ENCODE measurements around the gene TRIM67.
A peak's percentile ranks its signal among the peaks of the same experiment; 100 is the strongest.

Gene TRIM67

GRCh38 chr1:231233735-231234417 lies 72.0 kb downstream of the TRIM67 start:
- DNase-seq (ENCODE audit: low read depth) = no peak

GRCh38 chr1:231234506-231234905 lies 72.6 kb downstream of the TRIM67 start:
- DNase-seq (ENCODE audit: low read depth) = no peak

DNA sequence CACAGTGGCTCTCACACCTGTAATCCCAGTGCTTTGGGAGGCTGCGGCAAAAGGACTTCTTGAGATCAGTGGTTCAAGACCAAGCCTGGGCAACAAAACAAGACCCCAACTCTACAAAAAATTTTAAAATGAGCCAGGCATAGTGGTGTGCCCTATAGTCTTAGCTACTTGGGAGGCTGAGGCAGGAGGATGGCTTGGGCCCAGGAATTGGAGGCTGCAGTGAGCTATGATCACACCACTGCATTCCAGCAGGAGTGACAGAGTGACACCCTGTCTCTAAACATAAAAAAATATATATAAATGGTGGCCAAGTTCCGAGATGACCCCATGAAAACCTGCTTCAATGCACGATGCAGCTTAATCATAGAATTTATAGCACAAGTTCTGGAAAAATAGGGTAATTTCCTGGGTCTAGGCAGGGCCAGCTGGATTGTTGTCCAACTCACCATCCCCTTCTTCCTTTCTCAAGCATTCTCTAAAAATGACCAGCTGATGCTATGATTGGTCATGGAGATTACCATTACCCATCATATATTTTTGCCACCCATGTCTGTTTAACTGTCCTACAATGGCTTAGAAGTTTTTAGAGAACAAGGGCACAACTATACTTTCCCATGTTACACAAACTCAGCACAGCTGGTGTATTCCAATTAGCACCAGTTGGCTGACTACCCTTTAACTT lies 73.8 kb downstream of the TRIM67 start:
- DNase-seq (ENCODE audit: low read depth) = no peak

GRCh38 chr1:231236208-231236591 lies 74.3 kb downstream of the TRIM67 start:
- no peak for DNase-seq (ENCODE audit: low read depth)

DNA sequence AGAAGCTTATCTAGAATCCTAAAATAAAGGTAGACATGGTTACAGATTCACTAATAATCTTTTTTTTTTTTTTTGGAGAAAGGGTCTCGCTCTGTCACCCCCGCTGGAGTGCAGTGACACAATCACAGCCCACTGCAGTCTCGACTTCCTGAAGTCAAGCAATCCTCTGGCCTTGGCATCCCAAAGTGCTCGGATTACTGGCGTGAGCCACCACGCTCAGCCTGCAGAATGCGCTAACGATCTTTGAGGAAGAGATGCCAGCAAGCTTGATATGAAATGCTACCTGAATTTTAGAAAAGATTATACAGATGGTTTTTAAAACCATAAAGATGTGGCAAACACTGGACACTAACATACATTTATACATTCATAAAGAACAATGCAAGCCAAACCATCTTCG lies 75.1 kb downstream of the TRIM67 start:
- DNase-seq (ENCODE audit: low read depth) = no peak

- no peak for DNase-seq (ENCODE audit: low read depth)
These were observed 76.4 kb downstream of the TRIM67 start for GRCh38 chr1:231238298-231238697.

DNA sequence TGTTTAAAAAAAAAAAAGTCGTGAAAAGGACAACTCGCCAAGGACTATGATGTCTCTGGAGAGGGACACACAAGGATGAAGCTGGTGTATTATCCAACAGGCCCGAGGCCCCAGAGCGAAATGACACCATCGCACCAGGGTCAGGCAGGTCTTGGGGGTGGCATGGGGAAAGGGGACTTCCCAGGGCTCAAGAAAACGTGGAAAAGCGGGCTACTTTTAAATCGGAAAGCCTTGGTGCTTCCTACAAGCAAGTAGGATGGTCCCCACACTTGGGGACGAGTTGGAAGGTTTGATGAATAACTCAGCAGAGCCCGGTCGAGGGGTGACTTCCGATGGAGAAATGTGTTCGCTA lies 78.6 kb downstream of the TRIM67 start:
- no peak for DNase-seq (ENCODE audit: low read depth)

DNA sequence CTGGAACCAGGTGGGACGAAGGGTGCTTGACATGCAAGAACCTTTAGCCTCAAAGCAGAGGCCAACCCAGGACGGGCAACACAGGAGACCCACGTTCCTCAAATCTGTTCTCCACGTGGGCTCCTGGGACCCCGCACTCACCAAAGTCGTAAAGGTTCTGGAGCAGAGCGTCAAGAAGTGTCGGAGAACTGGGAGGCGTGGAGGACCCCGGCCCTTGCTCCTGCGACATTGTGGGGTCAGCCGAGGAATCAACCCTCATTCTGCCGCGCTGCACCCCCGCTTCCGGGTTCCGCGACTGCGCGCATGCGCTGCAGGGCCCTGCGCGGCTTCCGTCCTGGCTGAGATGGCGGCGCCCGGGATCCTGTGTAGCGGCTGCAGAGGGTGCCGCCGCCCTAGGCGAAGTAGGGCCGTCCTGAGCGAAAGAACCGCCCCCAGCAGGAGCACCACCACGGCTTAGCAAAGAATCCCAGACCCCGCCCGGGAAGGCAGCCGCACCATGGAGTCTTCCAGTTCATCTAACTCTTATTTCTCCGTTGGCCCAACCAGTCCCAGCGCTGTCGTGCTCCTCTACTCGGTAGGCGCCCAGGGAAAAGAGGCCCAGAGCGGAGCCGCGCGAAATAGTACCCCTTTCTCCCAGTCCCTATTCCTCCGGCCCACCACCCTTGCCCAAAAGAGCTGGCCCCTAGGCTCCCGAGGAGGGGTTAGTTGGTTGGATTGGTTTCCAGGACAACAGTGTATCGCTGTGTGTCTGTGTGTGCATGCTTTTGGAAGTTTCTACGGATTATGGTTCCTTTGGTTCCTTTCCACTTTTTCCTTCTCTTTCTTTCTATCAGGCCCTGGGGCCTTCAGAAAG lies 79.3 kb downstream of the TRIM67 start, which contains the start of gene GNPAT:
Gene GNPAT, plus strand, starts transcription at position 330 of the 853 bp plus-strand sequence. Its CDS starts 167 bp downstream, at position 497.
- DNase-seq (ENCODE audit: low read depth) = peak; percentile 80

- no peak for DNase-seq (ENCODE audit: low read depth)
These were observed 79.9 kb downstream of the TRIM67 start for GRCh38 chr1:231241750-231242149.

DNA sequence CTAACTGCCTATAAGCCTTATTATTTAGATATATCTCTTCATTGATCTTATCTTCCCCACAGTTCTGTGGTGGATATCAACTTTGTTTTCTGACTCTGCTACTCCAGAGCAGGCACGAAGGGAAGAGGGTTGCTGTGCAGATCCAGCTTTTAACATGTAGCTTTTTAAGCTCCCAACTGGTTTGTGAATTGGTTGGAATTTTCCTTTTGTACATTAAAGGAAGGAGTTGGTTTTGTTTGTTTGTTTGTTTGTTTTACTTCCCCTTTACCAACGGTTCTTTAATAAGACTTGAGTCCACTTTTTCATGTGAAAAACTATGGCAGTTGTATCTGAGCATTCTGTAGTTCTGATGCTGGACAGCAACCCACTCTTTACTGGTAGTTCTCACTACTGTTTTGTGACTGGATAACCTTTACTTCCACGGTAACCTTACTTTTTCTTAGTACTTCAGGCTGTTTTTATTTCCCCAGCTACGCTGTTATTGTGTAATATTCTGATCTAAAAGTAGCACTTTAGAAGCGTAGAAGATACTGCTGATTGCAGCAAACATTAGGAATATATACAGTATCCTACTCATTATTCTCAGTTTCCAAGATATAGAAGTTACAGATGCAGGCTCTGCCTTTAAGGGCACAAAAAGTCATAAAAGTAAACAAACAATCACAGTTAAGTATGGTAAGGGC lies 80.8 kb downstream of the TRIM67 start:
- DNase-seq (ENCODE audit: low read depth) = no peak

DNA sequence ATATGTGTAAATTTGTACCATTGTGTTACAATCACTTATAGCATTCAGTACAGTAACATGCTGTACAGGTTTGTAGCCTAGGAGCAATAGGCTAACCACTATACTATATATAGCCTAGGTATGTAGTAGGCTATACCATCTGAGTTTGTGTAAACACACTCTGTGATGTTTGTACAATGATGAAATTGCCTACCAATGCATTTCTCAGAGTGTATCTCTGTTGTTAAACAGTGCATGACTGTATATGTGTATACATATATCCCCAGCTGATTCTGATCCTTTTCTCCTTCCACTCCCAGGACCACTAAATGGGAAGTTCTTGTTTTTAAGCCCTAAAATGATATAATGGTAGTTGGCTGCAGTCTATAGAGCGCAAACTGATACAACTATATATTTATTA lies 86.9 kb downstream of the TRIM67 start:
- no peak for DNase-seq (ENCODE audit: low read depth)

DNA sequence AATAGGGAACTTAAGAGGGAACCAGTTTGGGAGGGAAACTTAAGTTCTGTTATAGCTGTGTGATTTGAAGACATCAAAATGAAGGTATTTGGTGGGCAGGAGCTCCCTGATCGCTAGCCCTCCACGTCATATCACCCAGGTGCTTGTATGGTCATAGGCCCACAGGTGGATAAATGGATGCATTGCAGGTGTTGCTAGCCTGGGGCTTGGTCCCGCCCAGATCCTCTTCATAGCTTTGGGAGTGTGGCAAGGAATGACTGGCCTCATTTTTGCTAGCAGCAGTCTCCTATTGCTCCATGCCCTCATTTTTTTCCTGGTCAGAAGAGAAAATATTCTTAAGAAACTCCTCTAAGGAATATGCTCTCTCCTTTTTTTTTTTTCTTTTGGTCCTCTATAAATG lies 90.5 kb downstream of the TRIM67 start:
- DNase-seq (ENCODE audit: low read depth) = no peak

GRCh38 chr1:231260351-231260750 lies 98.5 kb downstream of the TRIM67 start:
- no peak for DNase-seq (ENCODE audit: low read depth)

DNA sequence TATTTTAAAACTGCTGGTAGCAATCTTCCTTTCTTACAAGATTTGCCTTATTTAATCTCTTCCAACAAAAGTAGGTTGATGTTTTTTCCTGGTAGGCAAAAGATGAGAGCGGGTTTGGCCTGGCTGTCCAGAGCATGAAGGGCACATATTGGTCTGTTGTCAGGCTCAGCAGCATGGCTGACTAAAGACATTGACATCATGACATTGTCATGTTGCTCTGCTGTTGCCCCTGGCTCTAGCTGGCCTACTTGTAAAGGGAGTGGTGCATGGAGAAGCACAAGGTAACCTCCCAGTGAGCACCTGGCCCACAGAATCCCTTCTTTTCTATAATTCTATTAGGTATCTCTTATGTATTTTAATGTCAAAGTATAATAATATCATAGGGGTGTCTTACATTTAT lies 102.8 kb downstream of the TRIM67 start:
- DNase-seq (ENCODE audit: low read depth) = no peak

DNA sequence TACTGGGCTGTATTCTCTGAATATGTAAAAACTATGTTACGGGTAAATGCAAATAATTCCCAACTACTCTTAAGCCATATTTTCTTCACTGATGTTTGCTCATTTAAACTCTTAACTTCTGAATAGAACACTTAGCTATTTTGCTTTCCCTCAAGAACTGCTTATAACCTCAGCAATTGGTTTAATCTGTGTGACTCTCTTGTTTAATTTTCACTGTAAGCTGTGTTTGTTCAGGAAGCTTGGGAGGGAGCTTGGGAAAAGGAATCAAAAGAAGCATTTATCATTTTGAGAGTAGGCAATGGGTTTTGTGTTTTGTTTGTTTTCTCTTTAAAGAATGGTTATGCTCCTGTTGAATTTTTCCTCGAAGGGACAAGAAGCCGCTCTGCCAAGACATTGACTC lies 103.5 kb downstream of the TRIM67 start:
- DNase-seq (ENCODE audit: low read depth) = no peak

DNA sequence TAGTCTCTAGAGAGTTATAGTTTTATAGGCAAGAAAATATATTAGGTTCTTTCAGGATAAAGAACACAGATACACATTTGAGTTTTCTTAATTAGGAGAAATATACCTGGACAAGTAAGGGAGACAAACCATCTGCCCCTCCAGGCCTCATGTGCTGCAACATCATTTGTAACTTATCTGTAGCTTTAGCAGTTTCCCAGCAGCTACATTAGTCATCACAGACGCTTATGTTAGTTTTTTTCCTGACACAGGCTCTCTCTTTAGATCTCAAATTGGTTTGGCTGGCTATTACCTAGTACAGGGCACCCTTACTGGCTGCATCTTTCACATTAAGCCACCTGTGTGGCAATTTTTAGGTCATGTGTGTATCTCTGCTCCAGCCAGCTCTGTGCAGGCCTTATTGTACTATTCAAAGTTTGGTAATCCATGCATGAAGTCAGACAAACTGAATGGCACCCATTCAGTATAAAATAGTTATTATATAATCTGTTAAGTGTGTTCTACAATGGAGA lies 105.0 kb downstream of the TRIM67 start:
- no peak for DNase-seq (ENCODE audit: low read depth)
